ENCODE data around the gene FGF9.

DNA sequence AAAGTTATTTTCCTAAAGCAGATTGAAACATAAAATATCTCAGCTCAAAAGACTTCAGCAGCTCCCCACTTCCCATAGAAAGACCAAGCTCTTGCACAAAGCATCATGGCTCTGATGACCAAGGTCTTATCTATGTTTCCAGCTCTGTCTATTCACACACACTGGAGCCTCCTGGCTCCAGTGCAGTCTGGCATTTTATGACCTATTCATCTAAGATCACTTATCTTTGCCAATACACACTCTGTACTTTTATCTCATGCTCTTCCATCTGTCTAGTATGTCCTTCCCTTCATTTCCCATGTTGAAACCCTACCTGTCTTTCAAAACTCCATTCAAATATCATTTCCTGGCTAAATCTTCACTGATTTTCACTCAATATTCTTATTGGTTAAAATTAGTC lies 74.4 kb downstream of the FGF9 start:
- TF ChIP-seq YY1 (IDR thresholded peaks at IDR 0.05; ENCODE audit: low read depth, low read length) (no peak), ESRRA (IDR thresholded peaks at IDR 0.05; ENCODE audit: low read length) (no peak), GABPA (IDR thresholded peaks at IDR 0.05; ENCODE audit: low read depth) (no peak), MXI1 (IDR thresholded peaks at IDR 0.05; ENCODE audit: low read depth, low read length) (no peak), SREBF2 (IDR thresholded peaks at IDR 0.05; ENCODE audit: low read length) (no peak)
- TF ChIP-seq, protein P1, sequence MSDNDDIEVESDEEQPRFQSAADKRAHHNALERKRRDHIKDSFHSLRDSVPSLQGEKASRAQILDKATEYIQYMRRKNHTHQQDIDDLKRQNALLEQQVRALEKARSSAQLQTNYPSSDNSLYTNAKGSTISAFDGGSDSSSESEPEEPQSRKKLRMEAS (IDR thresholded peaks at IDR 0.05; ENCODE audit: low read depth, low read length), result no peak
- TF ChIP-seq, protein P2, sequence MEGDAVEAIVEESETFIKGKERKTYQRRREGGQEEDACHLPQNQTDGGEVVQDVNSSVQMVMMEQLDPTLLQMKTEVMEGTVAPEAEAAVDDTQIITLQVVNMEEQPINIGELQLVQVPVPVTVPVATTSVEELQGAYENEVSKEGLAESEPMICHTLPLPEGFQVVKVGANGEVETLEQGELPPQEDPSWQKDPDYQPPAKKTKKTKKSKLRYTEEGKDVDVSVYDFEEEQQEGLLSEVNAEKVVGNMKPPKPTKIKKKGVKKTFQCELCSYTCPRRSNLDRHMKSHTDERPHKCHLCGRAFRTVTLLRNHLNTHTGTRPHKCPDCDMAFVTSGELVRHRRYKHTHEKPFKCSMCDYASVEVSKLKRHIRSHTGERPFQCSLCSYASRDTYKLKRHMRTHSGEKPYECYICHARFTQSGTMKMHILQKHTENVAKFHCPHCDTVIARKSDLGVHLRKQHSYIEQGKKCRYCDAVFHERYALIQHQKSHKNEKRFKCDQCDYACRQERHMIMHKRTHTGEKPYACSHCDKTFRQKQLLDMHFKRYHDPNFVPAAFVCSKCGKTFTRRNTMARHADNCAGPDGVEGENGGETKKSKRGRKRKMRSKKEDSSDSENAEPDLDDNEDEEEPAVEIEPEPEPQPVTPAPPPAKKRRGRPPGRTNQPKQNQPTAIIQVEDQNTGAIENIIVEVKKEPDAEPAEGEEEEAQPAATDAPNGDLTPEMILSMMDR (IDR thresholded peaks at IDR 0.05 in 2 of 3, conservative IDR thresholded peaks at IDR 0.05 in 1 of 3; ENCODE audit: control insufficient read depth in 2 of 3, extremely low read depth in 1 of 3, insufficient read depth in 1 of 3, low read depth in 3 of 3, low read length in 3 of 3), result no peak

Data from GM12878 (cell line).